Esophagus squamous epithelium (tissue), 4 donors: ENCODE results near the gene STX10.

ENCODE experiments used
- POLR2A ChIP-seq, 4 donors: fragments of 450-650 bp; IDR thresholded peaks; one replicate each; pipeline ENCODE4 v1.6.1; 2017; ENCODE audit warnings: antibody characterized with exemption in 4 of 4, mild to moderate bottlenecking in 4 of 4, moderate library complexity in 3 of 4
- TF ChIP-seq, protein P1 (sequence below), 6 experiments: fragments of 450-650 bp in 4 of 6; fragments of 200-600 bp in 2 of 6; sonication (generic) in 2 of 6; IDR thresholded peaks; one replicate each; pipeline ENCODE4 v1.5.1; 2016 to 2019; ENCODE audit warnings: antibody characterized with exemption in 6 of 6, mild to moderate bottlenecking in 4 of 6, moderate library complexity in 4 of 6

DNA sequence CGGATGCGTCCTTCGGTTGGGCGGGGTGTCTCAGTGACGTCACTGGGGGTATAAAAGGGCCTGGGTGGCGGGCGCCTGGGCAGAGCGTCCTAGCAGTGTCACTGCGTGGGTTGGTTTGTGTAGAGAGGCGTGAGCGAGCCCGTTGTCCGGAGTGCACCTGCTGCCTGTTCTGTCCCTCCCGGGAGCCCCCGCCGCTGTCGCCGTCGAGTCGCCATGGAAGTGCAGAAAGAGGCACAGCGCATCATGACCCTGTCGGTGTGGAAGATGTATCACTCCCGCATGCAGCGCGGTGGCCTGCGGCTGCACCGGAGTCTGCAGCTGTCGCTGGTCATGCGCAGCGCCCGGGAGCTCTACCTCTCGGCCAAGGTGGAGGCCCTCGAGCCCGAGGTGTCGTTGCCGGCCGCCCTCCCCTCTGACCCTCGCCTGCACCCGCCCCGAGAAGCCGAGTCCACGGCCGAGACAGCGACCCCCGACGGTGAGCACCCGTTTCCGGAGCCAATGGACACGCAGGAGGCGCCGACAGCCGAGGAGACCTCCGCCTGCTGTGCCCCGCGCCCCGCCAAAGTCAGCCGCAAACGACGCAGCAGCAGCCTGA lies 2.9 kb upstream of the STX10 start:
- peak; percentile 87 to 100 (median 96) for TF ChIP-seq POLR2A (IDR thresholded peaks at IDR 0.05)
- TF ChIP-seq, protein P1, sequence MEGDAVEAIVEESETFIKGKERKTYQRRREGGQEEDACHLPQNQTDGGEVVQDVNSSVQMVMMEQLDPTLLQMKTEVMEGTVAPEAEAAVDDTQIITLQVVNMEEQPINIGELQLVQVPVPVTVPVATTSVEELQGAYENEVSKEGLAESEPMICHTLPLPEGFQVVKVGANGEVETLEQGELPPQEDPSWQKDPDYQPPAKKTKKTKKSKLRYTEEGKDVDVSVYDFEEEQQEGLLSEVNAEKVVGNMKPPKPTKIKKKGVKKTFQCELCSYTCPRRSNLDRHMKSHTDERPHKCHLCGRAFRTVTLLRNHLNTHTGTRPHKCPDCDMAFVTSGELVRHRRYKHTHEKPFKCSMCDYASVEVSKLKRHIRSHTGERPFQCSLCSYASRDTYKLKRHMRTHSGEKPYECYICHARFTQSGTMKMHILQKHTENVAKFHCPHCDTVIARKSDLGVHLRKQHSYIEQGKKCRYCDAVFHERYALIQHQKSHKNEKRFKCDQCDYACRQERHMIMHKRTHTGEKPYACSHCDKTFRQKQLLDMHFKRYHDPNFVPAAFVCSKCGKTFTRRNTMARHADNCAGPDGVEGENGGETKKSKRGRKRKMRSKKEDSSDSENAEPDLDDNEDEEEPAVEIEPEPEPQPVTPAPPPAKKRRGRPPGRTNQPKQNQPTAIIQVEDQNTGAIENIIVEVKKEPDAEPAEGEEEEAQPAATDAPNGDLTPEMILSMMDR (IDR thresholded peaks at IDR 0.05) = peak in 3 of 6 experiments; percentile 11 to 33 (median 31)
